Adrenal gland (tissue), 5 donors: ENCODE results near the gene FHIT.

Experiments
- POLR2A ChIP-seq, 2 donors: fragments of 450-650 bp; IDR thresholded peaks; one replicate each; pipeline ENCODE4 v1.6.1; 2017; ENCODE audit warnings: antibody characterized with exemption in 2 of 2, mild to moderate bottlenecking in 2 of 2, moderate library complexity in 1 of 2
- TF ChIP-seq, protein P1 (sequence below), 6 experiments: fragments of 450-650 bp in 4 of 6; fragments of 200-600 bp in 2 of 6; sonication (generic) in 1 of 6; IDR thresholded peaks; 1 replicate in 5 of 6; 2 replicates in 1 of 6; pipeline versions ENCODE4 v1.5.1 to v1.8.0; 2016 to 2021; ENCODE audit warnings: antibody characterized with exemption in 6 of 6, mild to moderate bottlenecking in 2 of 6, moderate library complexity in 1 of 6
- donor health status: DM: no; HTN: no; CAD: no.

GRCh38 chr3:61200270-61200669, 51.0 kb downstream of the FHIT start:
- TF ChIP-seq, protein P1, sequence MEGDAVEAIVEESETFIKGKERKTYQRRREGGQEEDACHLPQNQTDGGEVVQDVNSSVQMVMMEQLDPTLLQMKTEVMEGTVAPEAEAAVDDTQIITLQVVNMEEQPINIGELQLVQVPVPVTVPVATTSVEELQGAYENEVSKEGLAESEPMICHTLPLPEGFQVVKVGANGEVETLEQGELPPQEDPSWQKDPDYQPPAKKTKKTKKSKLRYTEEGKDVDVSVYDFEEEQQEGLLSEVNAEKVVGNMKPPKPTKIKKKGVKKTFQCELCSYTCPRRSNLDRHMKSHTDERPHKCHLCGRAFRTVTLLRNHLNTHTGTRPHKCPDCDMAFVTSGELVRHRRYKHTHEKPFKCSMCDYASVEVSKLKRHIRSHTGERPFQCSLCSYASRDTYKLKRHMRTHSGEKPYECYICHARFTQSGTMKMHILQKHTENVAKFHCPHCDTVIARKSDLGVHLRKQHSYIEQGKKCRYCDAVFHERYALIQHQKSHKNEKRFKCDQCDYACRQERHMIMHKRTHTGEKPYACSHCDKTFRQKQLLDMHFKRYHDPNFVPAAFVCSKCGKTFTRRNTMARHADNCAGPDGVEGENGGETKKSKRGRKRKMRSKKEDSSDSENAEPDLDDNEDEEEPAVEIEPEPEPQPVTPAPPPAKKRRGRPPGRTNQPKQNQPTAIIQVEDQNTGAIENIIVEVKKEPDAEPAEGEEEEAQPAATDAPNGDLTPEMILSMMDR (IDR thresholded peaks at IDR 0.05): no peak
- TF ChIP-seq POLR2A (IDR thresholded peaks at IDR 0.05): no peak
